A549 (cell line): ENCODE measurements around the gene CPEB4.

Experiments used
- CHD2 ChIP-seq: fragments of 150-350 bp; IDR thresholded peaks from 2 replicates; pipeline ENCODE4 v1.6.1; 2014; ENCODE audit warnings: low read length; ENCODE audit not compliant: partially characterized antibody
- CTCF ChIP-seq: fragments of >200 bp; sonication (Bioruptor Twin); formaldehyde crosslinking; IDR thresholded peaks from 3 replicates; pipeline ENCODE4 v1.5.1; 2016
- EP300 ChIP-seq, 2 experiments: fragments of >200 bp; sonication (Bioruptor Twin); formaldehyde crosslinking; IDR thresholded peaks; 2 replicates in 1 of 2; 3 replicates in 1 of 2; pipeline ENCODE4 v1.6.1; 2016 to 2017
- MAFK ChIP-seq: fragments of 450-650 bp; IDR thresholded peaks from 2 replicates; pipeline ENCODE4 v1.6.1; 2014; ENCODE audit not compliant: partially characterized antibody
- MAX ChIP-seq: IDR thresholded peaks from 2 replicates; pipeline ENCODE4 v1.6.1; 2012
- MYC ChIP-seq: IDR thresholded peaks from 2 replicates; pipeline ENCODE4 v1.6.1; 2012; ENCODE audit warnings: mild to moderate bottlenecking, inconsistent platforms, low read length, improper control_type of control experiment, borderline replicate concordance
- PBX3 ChIP-seq: IDR thresholded peaks from 2 replicates; pipeline ENCODE4 v1.6.1; 2012
- POLR2A ChIP-seq: IDR thresholded peaks from 2 replicates; pipeline ENCODE4 v1.6.1; 2012; ENCODE audit warnings: mild to moderate bottlenecking, low read length

- no peak for TF ChIP-seq EP300 (IDR thresholded peaks at IDR 0.05)
- TF ChIP-seq MAX, result no peak
- TF ChIP-seq CTCF, result no peak
- TF ChIP-seq PBX3, result no peak
- TF ChIP-seq MYC, result no peak
- TF ChIP-seq MAFK, result no peak
- TF ChIP-seq CHD2, result no peak
- no peak for TF ChIP-seq POLR2A
Measured at GRCh38 chr5:173935396-173935795, 47.2 kb downstream of the CPEB4 start.
